OCI-LY7 (cell line): ENCODE results near the gene METAP1D.

Source experiments
- EZH2phosphoT487 ChIP-seq: fragments of 200-600 bp; sonication (generic); IDR thresholded peaks from 2 replicates; pipeline ENCODE4 v1.6.1; 2018; ENCODE audit warnings: low read depth, borderline replicate concordance, mild to moderate bottlenecking, mixed run types, antibody characterized with exemption, low read length, moderate library complexity, mixed read lengths
- TF ChIP-seq, protein P1 (sequence below): fragments of 200-600 bp; sonication (generic); conservative IDR thresholded peaks from 2 replicates; pipeline ENCODE4 v1.5.1; 2014; ENCODE audit warnings: mild to moderate bottlenecking, antibody characterized with exemption, low read length, moderate library complexity, mixed read lengths

DNA sequence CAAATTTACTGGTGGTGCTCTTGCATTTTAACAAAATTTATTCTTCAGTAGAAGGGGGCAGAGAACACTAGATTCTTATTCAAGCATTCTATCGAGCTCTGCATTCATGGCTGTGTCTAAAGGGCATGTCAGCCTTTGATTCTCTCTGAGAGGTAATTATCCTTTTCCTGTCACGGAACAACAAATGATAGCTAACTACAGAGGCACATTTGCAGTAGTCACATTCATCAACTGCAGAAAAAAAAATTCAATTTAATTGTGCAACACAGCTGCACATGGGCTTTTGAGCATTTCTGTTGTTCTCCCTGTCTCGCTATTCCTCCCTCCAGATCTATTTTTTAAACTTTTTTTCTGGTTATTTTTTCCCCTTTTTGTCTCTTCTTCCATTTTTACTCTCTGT lies 72.5 kb downstream of the METAP1D start:
- TF ChIP-seq, protein P1, sequence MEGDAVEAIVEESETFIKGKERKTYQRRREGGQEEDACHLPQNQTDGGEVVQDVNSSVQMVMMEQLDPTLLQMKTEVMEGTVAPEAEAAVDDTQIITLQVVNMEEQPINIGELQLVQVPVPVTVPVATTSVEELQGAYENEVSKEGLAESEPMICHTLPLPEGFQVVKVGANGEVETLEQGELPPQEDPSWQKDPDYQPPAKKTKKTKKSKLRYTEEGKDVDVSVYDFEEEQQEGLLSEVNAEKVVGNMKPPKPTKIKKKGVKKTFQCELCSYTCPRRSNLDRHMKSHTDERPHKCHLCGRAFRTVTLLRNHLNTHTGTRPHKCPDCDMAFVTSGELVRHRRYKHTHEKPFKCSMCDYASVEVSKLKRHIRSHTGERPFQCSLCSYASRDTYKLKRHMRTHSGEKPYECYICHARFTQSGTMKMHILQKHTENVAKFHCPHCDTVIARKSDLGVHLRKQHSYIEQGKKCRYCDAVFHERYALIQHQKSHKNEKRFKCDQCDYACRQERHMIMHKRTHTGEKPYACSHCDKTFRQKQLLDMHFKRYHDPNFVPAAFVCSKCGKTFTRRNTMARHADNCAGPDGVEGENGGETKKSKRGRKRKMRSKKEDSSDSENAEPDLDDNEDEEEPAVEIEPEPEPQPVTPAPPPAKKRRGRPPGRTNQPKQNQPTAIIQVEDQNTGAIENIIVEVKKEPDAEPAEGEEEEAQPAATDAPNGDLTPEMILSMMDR = no peak
- no peak for TF ChIP-seq EZH2phosphoT487
